SIG-M5 treated with dmso at 0.1 percent for 504 hours (cell line): Measurements from ENCODE around the gene ZNF705A.
A peak's percentile ranks its signal among the peaks of the same experiment; 100 is the strongest.
"Not testable (repeated sequence)": the region's sequence is repeated elsewhere in the genome, so short reads cannot be mapped to it uniquely, and the experiment has no call there.

Experiments used
- DNase-seq: peaks from one replicate; lab custom pipeline; 2025; ENCODE audit not compliant: unreplicated experiment; lab: John Stamatoyannopoulos, UW

Gene ZNF705A

GRCh38 chr12:8183346-8183745 lies 26.5 kb downstream of the ZNF705A start:
- not testable (repeated sequence) for DNase-seq

GRCh38 chr12:8184206-8184605 lies 27.4 kb downstream of the ZNF705A start:
- DNase-seq, result not testable (repeated sequence)

- DNase-seq, result not testable (repeated sequence)
These were observed 31.3 kb downstream of the ZNF705A start for GRCh38 chr12:8188088-8188487.

- DNase-seq, result not testable (repeated sequence)
These were observed 41.0 kb downstream of the ZNF705A start for GRCh38 chr12:8197685-8198308.

GRCh38 chr12:8218711-8219382 lies 62.0 kb downstream of the ZNF705A start:
- DNase-seq, result not testable (repeated sequence)

- DNase-seq, result not testable (repeated sequence)
These were observed 64.6 kb downstream of the ZNF705A start for GRCh38 chr12:8221375-8221774.

- not testable (repeated sequence) for DNase-seq
These were observed 65.0 kb downstream of the ZNF705A start for GRCh38 chr12:8221844-8222243.

- DNase-seq, result not testable (repeated sequence)
These were observed 65.5 kb downstream of the ZNF705A start for GRCh38 chr12:8222303-8222702.

GRCh38 chr12:8223646-8224045 lies 66.8 kb downstream of the ZNF705A start:
- not testable (repeated sequence) for DNase-seq

GRCh38 chr12:8224782-8225181 lies 68.0 kb downstream of the ZNF705A start:
- not testable (repeated sequence) for DNase-seq

- DNase-seq, result no peak
These were observed 69.5 kb downstream of the ZNF705A start for GRCh38 chr12:8226355-8226754.

GRCh38 chr12:8226992-8227731 lies 70.3 kb downstream of the ZNF705A start, which contains the start of gene FAM90A1:
TSS of gene FAM90A1 (minus strand) at chr12:8227618. CDS start at chr12:8224832, 2,786 bp downstream.
- DNase-seq, result peak; percentile 69

- not testable (repeated sequence) for DNase-seq
These were observed 70.9 kb downstream of the ZNF705A start for GRCh38 chr12:8227732-8228077.

- not testable (repeated sequence) for DNase-seq
These were observed 71.8 kb downstream of the ZNF705A start for GRCh38 chr12:8228607-8229006.

GRCh38 chr12:8229486-8229885 lies 72.7 kb downstream of the ZNF705A start:
- DNase-seq, result not testable (repeated sequence)
